Measurements from ENCODE around the gene PRKD1. TPM values are rescaled to one million over a fixed set of nuclear protein-coding genes. Genes with fewer than 3 reads are reported as not detected.
A peak's percentile ranks its signal among the peaks of the same experiment; 100 is the strongest.

PRKD1 gene
- total RNA-seq, 4 donors from 2014 or later: 1.2 to 6.7 (median 2.3) TPM

- 68 to 75% methylated on average over 5 of the region's 5 CpGs for WGBS, 2 donors
- no peak for TF ChIP-seq POLR2A (IDR thresholded peaks at IDR 0.05)
- TF ChIP-seq, protein P1, sequence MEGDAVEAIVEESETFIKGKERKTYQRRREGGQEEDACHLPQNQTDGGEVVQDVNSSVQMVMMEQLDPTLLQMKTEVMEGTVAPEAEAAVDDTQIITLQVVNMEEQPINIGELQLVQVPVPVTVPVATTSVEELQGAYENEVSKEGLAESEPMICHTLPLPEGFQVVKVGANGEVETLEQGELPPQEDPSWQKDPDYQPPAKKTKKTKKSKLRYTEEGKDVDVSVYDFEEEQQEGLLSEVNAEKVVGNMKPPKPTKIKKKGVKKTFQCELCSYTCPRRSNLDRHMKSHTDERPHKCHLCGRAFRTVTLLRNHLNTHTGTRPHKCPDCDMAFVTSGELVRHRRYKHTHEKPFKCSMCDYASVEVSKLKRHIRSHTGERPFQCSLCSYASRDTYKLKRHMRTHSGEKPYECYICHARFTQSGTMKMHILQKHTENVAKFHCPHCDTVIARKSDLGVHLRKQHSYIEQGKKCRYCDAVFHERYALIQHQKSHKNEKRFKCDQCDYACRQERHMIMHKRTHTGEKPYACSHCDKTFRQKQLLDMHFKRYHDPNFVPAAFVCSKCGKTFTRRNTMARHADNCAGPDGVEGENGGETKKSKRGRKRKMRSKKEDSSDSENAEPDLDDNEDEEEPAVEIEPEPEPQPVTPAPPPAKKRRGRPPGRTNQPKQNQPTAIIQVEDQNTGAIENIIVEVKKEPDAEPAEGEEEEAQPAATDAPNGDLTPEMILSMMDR (IDR thresholded peaks at IDR 0.05): no peak
- intact Hi-C loops (cut with DNase I; ENCODE audit: low total_unique reads): no loop called here
- H3K4me3 ChIP-seq (ENCODE audit: low read depth, poor library complexity, severe bottlenecking): no peak overlapping the region
- no peak for DNase-seq (ENCODE audit: low spot score in 2 of 2)
These were observed 284.0 kb downstream of the PRKD1 start for GRCh38 chr14:29643433-29644211.

GRCh38 chr14:29637411-29637810, 290.2 kb downstream of the PRKD1 start:
- 7 to 13% methylated on average over 2 of the region's 2 CpGs for WGBS, 2 donors
- peak in 1 of 2 donors; percentile 48 for DNase-seq (ENCODE audit: low spot score in 2 of 2)
- intact Hi-C loops (cut with DNase I; ENCODE audit: low total_unique reads): no loop called here
- no peak overlapping the region for H3K4me3 ChIP-seq (ENCODE audit: low read depth, poor library complexity, severe bottlenecking)
- TF ChIP-seq, protein P1 (IDR thresholded peaks at IDR 0.05): no peak
- no peak for TF ChIP-seq POLR2A (IDR thresholded peaks at IDR 0.05)

DNA sequence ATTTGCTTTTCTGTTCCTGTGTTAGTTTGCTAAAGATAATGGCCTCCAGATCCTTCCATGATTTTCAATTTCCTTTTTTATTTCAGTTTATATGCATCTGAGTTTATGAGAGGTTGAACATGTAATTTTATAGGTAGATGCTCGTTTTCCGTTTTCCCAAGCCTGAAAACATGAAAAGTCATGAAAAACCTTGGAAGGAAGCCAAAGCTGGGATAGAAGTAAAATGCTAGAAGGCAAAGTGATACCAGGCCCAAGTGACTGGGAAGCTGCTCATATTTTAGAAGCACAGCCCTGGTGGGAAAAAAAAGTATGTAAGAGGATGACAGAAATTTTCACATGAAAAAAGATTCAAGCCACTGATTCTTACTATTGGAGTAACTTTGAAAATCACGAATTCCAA, 290.8 kb downstream of the PRKD1 start:
- no peak for DNase-seq (ENCODE audit: low spot score in 2 of 2)
- WGBS, 2 donors: 50 to 52% methylated on average over 3 of the region's 3 CpGs
- TF ChIP-seq, protein P1 (IDR thresholded peaks at IDR 0.05): no peak
- no peak for TF ChIP-seq POLR2A (IDR thresholded peaks at IDR 0.05)
- H3K4me3 ChIP-seq (ENCODE audit: low read depth, poor library complexity, severe bottlenecking): no peak overlapping the region
- intact Hi-C loops (cut with DNase I; ENCODE audit: low total_unique reads): no loop called here

GRCh38 chr14:29630566-29631160, 297.0 kb downstream of the PRKD1 start:
- WGBS, 2 donors: 61 to 65% methylated on average over 5 of the region's 5 CpGs
- no peak overlapping the region for H3K4me3 ChIP-seq (ENCODE audit: low read depth, poor library complexity, severe bottlenecking)
- intact Hi-C loops (cut with DNase I; ENCODE audit: low total_unique reads): no loop called here
- no peak for DNase-seq (ENCODE audit: low spot score in 2 of 2)
- TF ChIP-seq, protein P1 (IDR thresholded peaks at IDR 0.05): no peak
- TF ChIP-seq POLR2A (IDR thresholded peaks at IDR 0.05): no peak

GRCh38 chr14:29629839-29630238, 297.8 kb downstream of the PRKD1 start:
- intact Hi-C loops (cut with DNase I; ENCODE audit: low total_unique reads): no loop called here

More at GRCh38 chr14:29629839-29630238, 297.8 kb downstream of the PRKD1 start:
- no peak for DNase-seq (ENCODE audit: low spot score in 2 of 2)
- TF ChIP-seq, protein P1 (IDR thresholded peaks at IDR 0.05): peak in 1 of 3 donors; percentile 8
- no peak for TF ChIP-seq POLR2A (IDR thresholded peaks at IDR 0.05)
- no peak overlapping the region for H3K4me3 ChIP-seq (ENCODE audit: low read depth, poor library complexity, severe bottlenecking)
